Measurements from ENCODE around the gene TTLL7.
A peak's percentile ranks its signal among the peaks of the same experiment; 100 is the strongest.
"Not testable (repeated sequence)": the region's sequence is repeated elsewhere in the genome, so short reads cannot be mapped to it uniquely, and the experiment has no call there.

TTLL7 gene

GRCh38 chr1:83994111-83994510 lies 4.8 kb downstream of the TTLL7 start:
- DNase-seq = no peak

GRCh38 chr1:83990734-83991133 lies 8.2 kb downstream of the TTLL7 start:
- no peak for DNase-seq

GRCh38 chr1:83985048-83985447 lies 13.9 kb downstream of the TTLL7 start:
- no peak for DNase-seq

- DNase-seq = not testable (repeated sequence)
Observed at GRCh38 chr1:83983918-83984317, 15.0 kb downstream of the TTLL7 start.

- DNase-seq = no peak
Observed at GRCh38 chr1:83978056-83978455, 20.9 kb downstream of the TTLL7 start.

- DNase-seq = no peak
Observed at GRCh38 chr1:83976920-83977319, 22.0 kb downstream of the TTLL7 start.

- no peak for DNase-seq
Observed at GRCh38 chr1:83970802-83971201, 28.1 kb downstream of the TTLL7 start.

GRCh38 chr1:83970114-83970513 lies 28.8 kb downstream of the TTLL7 start:
- no peak for DNase-seq

GRCh38 chr1:83967336-83967735 lies 31.6 kb downstream of the TTLL7 start:
- DNase-seq = no peak

- no peak for DNase-seq
Observed at GRCh38 chr1:83964153-83964552, 34.8 kb downstream of the TTLL7 start.

GRCh38 chr1:83961571-83962295 lies 37.2 kb downstream of the TTLL7 start:
- DNase-seq = no peak

- DNase-seq = no peak
Observed at GRCh38 chr1:83960669-83961277, 38.2 kb downstream of the TTLL7 start.

- peak; percentile 65 for DNase-seq
Observed at GRCh38 chr1:83959824-83960498, 39.0 kb downstream of the TTLL7 start.

- DNase-seq = no peak
Observed at GRCh38 chr1:83958704-83959103, 40.2 kb downstream of the TTLL7 start.

- DNase-seq = no peak
Observed at GRCh38 chr1:83954166-83954823, 44.6 kb downstream of the TTLL7 start.

GRCh38 chr1:83950106-83950661 lies 48.7 kb downstream of the TTLL7 start:
- DNase-seq = no peak

GRCh38 chr1:83942914-83943313 lies 56.0 kb downstream of the TTLL7 start:
- no peak for DNase-seq

- DNase-seq = no peak
Observed at GRCh38 chr1:83934550-83934949, 64.4 kb downstream of the TTLL7 start.

GRCh38 chr1:83932693-83933092 lies 66.2 kb downstream of the TTLL7 start:
- DNase-seq = no peak

- DNase-seq = peak; percentile 15
Observed at GRCh38 chr1:83932281-83932680, 66.7 kb downstream of the TTLL7 start.

GRCh38 chr1:83931658-83932253 lies 67.2 kb downstream of the TTLL7 start:
- peak; percentile 89 for DNase-seq

GRCh38 chr1:83929184-83929583 lies 69.7 kb downstream of the TTLL7 start:
- no peak for DNase-seq

GRCh38 chr1:83928396-83928795 lies 70.5 kb downstream of the TTLL7 start:
- DNase-seq = no peak
